AG09319 (cell line): ENCODE data around the gene MBD3L2.
A peak's percentile ranks its signal among the peaks of the same experiment; 100 is the strongest.
"Not testable (repeated sequence)": the region's sequence is repeated elsewhere in the genome, so short reads cannot be mapped to it uniquely, and the experiment has no call there.

Experiments
- DNase-seq: peaks from one replicate; pipeline ENCODE4 v3.0.0-alpha.2; 2010; ENCODE audit warnings: low read depth; ENCODE audit errors: extremely low read depth
- TF ChIP-seq, protein P1 (sequence below): IDR thresholded peaks from 2 replicates; pipeline ENCODE4 v1.5.1; 2011; ENCODE audit warnings: low read depth, mild to moderate bottlenecking, inconsistent platforms, low read length, moderate library complexity

The MBD3L2 gene

DNA sequence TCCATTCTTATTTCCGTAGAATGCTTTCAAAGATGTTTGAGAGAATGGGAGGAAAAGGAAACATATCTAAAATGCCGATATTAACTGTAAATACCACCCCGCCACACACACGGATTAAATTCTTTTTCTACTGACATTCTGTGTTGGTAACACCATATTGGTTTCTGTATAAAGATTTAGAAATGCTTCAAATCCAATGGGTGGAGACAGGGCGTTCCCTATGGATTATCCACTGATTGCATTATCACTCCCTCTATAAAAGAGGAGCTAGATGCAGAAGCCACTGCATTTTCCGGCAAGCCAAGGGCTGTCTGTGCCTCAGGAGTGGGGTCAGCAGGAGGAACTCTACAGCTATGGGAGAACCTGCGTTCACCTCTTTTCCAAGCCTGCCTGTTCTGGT lies at the start of gene MBD3L2:
Gene MBD3L2 (plus strand): TSS at position 301 of the 400 bp plus-strand sequence. CDS start 53 bp downstream, at position 354.
- DNase-seq = not testable (repeated sequence)

DNA sequence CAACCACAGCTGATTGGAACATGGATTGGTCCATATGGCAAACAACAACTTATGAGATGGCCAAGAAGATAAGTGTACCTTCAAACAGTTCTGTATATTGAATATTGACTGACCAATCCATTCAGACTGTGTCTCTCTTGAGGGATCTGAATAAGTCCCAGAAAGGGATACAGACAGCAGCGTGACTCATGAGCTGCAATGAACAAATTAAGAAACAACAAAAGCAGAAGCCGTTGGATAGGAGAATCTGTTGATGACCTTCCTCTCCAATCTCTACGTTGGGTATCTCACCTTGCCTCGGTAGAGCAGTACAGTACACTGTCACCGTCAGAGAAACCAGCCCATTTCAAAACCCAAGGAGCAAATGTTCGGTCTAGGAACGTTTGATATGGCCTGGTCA lies 49.2 kb upstream of the MBD3L2 start:
- TF ChIP-seq, protein P1, sequence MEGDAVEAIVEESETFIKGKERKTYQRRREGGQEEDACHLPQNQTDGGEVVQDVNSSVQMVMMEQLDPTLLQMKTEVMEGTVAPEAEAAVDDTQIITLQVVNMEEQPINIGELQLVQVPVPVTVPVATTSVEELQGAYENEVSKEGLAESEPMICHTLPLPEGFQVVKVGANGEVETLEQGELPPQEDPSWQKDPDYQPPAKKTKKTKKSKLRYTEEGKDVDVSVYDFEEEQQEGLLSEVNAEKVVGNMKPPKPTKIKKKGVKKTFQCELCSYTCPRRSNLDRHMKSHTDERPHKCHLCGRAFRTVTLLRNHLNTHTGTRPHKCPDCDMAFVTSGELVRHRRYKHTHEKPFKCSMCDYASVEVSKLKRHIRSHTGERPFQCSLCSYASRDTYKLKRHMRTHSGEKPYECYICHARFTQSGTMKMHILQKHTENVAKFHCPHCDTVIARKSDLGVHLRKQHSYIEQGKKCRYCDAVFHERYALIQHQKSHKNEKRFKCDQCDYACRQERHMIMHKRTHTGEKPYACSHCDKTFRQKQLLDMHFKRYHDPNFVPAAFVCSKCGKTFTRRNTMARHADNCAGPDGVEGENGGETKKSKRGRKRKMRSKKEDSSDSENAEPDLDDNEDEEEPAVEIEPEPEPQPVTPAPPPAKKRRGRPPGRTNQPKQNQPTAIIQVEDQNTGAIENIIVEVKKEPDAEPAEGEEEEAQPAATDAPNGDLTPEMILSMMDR = no peak
- DNase-seq = no peak

DNA sequence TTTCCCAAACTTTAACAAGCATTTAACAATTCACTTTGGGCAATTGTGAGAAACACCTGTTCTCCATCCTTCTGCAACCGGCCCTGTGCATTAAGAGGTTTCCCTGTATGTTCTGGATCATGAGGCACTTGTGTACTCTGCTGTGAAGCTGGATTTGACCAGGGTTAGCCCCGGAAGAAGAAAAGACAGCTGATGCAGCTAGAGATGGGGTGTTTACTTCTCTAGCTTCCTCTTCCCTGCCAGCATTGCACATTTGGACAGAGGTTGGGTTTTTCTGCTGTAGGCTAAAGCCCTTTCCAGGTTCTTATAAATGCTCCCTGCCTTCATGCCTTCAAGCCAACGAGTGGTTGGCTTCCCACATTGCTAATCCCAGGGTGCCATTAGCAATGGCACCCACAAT lies 48.8 kb upstream of the MBD3L2 start:
- no peak for DNase-seq
- TF ChIP-seq, protein P1 = no peak

DNA sequence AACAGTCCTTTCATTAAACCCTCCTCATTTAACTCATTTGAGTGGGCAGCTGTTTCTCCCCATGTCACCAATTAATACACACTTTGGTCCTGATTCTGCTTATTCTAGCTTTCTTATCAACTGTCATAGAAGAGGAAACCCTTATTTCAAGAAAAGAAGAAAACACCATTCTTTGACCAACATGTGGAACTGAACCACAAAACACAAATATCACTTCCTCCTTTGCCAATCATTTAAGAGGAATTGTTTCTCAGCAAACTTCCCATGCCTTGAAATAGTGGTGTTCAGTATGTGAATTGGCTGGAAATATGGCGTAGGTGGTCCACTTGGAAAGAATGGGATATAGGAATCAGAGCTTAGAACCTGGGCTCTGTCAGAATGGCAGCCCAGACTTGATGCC lies 48.3 kb upstream of the MBD3L2 start:
- no peak for DNase-seq
- TF ChIP-seq, protein P1 = no peak

DNA sequence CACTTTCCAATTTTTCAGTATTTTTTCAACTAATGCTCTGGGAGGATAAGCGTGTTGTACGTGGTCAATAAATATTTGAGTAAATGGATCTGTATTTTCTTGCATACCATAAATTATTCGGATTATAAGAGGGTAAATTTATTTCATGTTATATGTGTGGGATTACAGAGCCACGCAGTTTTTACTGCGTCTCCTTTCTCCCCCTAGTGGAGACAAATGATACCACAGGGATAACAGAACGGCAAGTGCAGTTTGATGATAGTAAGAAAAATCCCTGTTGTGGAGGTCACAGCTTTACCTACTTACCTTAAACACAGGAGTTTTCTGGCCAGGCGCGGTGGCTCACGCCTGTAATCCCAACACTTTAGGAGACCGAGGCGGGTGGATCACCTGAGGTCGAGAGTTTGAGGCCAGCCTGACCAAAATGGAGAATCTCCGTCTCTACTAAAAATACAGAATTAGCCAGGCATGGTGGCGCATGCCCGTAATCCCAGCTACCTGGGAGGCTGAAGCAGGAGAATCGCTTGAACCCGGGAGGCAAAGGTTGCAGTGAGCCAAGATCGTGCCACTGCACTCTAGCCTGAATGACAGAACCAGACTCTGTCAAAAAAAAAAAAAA lies 44.7 kb upstream of the MBD3L2 start:
- TF ChIP-seq, protein P1 = peak; percentile 61
- no peak for DNase-seq

DNA sequence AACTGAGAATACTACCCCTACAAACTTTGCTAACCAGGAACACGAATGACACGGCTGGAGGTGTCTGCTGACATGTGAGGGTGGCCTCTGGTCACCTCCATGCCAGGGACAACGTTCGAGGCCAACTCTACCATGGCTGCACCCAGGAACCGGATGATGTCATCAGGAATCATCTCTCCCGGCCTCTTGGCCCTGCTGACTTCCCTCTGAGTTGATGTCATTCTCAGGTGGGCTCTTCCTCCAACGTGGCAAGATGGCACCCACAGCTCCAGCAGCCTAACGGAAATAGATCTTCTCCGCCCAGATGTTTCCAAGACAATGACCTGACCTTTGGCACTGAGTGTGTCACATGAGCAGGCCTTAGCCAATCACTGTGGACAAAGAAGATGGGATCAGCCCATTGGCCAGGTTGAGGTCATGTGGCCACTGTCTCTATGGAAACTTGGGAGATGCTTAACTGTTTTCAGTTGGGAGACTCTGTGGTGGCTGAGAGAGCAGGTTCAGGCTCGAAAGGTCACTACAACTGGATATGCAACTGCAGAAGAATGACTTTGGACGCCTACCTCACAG lies 42.9 kb upstream of the MBD3L2 start:
- no peak for DNase-seq
- TF ChIP-seq, protein P1 = no peak

DNA sequence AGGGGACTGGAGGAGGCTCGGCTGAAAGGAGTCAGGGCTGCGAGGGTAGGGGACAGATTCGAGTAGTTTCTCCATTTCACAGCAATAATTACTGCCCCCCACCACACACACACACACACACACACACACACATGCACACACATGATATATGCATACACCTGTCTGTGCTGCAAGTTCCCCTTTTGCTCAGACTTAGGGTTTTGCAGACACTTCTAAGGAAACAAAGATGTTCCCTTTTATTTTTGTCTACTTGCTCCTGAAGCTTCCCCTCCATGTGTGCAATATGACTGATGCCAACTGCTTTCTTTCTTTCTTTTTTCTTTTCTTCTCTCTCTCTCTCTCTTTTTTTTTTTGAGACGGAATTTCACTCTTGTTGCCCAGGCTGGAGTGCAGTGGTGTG lies 41.3 kb upstream of the MBD3L2 start:
- TF ChIP-seq, protein P1 = no peak
- no peak for DNase-seq
